SK-N-MC (cell line): ENCODE measurements around the gene S100A12.
A peak's percentile ranks its signal among the peaks of the same experiment; 100 is the strongest.
"Not testable (repeated sequence)": the region's sequence is repeated elsewhere in the genome, so short reads cannot be mapped to it uniquely, and the experiment has no call there.

Experiments used
- DNase-seq: peaks from one replicate; pipeline ENCODE4 v3.0.0-alpha.2; 2011; ENCODE audit warnings: low read depth, low spot score
- H3K27ac ChIP-seq: fragments of 200-600 bp; sonication (generic); 2 replicates; pipeline ENCODE4 v1.5.1; 2016; ENCODE audit warnings: mixed run types
- H3K36me3 ChIP-seq: fragments of 200-600 bp; sonication (generic); 2 replicates; pipeline ENCODE4 v1.6.1; 2017; ENCODE audit warnings: antibody characterized with exemption, low read length, mixed read lengths; ENCODE audit not compliant: insufficient read depth
- H3K4me3 ChIP-seq: fragments of 200-600 bp; sonication (generic); 2 replicates; pipeline ENCODE4 v1.5.1; 2016
- H3K9ac ChIP-seq: fragments of 200-600 bp; sonication (generic); 2 replicates; pipeline ENCODE4 v1.8.0; 2017; ENCODE audit warnings: mixed run types, mixed read lengths; ENCODE audit not compliant: insufficient read length
- H3K9me3 ChIP-seq: fragments of 200-600 bp; sonication (generic); 2 replicates; pipeline ENCODE4 v1.6.1; 2017; ENCODE audit warnings: low read depth, mild to moderate bottlenecking, antibody characterized with exemption, low read length, moderate library complexity, mixed read lengths
- EZH2 ChIP-seq: fragments of 200-600 bp; sonication (generic); IDR thresholded peaks from one replicate; pipeline ENCODE4 v1.6.1; 2017; ENCODE audit warnings: antibody characterized with exemption
- FOXP2 ChIP-seq: optimal IDR thresholded peaks from 2 replicates; pipeline ENCODE3; 2011; ENCODE audit warnings: mild to moderate bottlenecking, moderate library complexity; ENCODE audit not compliant: insufficient read depth; ENCODE audit errors: extremely low read length, control extremely low read depth
- POLR2AphosphoS5 ChIP-seq: IDR thresholded peaks from 2 replicates; pipeline ENCODE4 v1.6.1; 2012; ENCODE audit warnings: mild to moderate bottlenecking, low read depth, low read length, borderline replicate concordance

Gene S100A12

GRCh38 chr1:153375511-153375910, at the start of gene S100A12:
TSS of gene S100A12 (minus strand) at chr1:153375621. CDS start at chr1:153374592, 1,029 bp downstream.
- Histone ChIP-seq H3K9ac (no peak within 1 kb of the TSS), H3K4me3 (no peak within 1 kb of the TSS), H3K36me3 (no peaks in the 10 kb centered on the region), H3K27ac (no peak within 1 kb of the TSS), H3K9me3 (no peaks in the 10 kb centered on the region)
- TF ChIP-seq FOXP2: no peak
- TF ChIP-seq EZH2: no peak
- DNase-seq: peak; percentile 14

DNA sequence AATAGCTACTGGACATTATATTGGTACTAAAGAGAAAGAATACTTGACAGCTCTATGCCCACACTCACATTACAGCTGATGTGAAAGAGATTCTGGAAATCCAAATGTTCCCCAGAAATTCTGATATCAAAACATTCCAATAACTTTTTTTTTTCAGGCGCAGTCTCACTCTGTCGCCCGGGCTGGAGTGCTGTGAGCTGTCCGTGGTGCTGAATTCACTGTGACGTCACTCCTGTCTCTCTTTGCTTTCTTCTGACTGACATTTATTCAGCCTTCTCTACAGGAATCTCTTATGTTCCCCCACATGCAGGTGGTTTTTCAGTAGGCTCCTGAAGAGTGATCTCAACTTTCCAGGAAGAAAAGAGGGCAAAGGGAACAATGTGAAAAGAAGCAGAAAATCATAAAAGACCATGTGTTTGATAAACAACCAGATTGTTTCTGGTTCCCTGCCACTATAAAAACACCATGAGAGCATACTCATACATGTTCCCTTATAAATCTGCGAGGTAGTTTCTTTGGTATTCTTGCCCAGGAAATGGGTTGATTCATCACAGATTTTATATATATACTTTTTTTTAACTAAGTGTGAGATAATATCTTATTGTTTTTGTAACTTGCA, 47.1 kb upstream of the S100A12 start:
- Histone ChIP-seq H3K36me3 (no peaks in the 10 kb centered on the region), H3K27ac (no peak overlapping the region), H3K9ac (no peak overlapping the region), H3K4me3 (no peak overlapping the region), H3K9me3 (no peaks in the 10 kb centered on the region)
- peak; percentile 8 for DNase-seq
- TF ChIP-seq EZH2 (no peak), POLR2AphosphoS5 (no peak), FOXP2 (no peak)

GRCh38 chr1:153420306-153420705, 44.9 kb upstream of the S100A12 start:
- Histone ChIP-seq H3K9me3 (no peaks in the 10 kb centered on the region), H3K4me3 (no peak overlapping the region), H3K36me3 (no peaks in the 10 kb centered on the region), H3K9ac (no peak overlapping the region), H3K27ac (no peak overlapping the region)
- TF ChIP-seq EZH2 (no peak), POLR2AphosphoS5 (no peak), FOXP2 (no peak)
- DNase-seq: no peak

GRCh38 chr1:153419436-153419793, 44.0 kb upstream of the S100A12 start:
- not testable (repeated sequence) for H3K9me3 ChIP-seq, H3K4me3 ChIP-seq, H3K36me3 ChIP-seq, H3K27ac ChIP-seq, H3K9ac ChIP-seq, DNase-seq

GRCh38 chr1:153418758-153419435, 43.5 kb upstream of the S100A12 start:
- H3K36me3 ChIP-seq, H3K9me3 ChIP-seq, H3K9ac ChIP-seq, DNase-seq, H3K27ac ChIP-seq, H3K4me3 ChIP-seq: not testable (repeated sequence)

GRCh38 chr1:153417136-153417888, 41.9 kb upstream of the S100A12 start:
- no peaks in the 10 kb centered on the region for H3K9me3 ChIP-seq
- H3K9ac ChIP-seq: no peak overlapping the region
- no peaks in the 10 kb centered on the region for H3K36me3 ChIP-seq
- TF ChIP-seq EZH2 (no peak), FOXP2 (no peak), POLR2AphosphoS5 (no peak)
- H3K4me3 ChIP-seq: no peak overlapping the region
- H3K27ac ChIP-seq: no peak overlapping the region
- no peak for DNase-seq

GRCh38 chr1:153415850-153416570, 40.6 kb upstream of the S100A12 start, which contains the start of gene S100A7A:
TSS of gene S100A7A (plus strand) at chr1:153416520. CDS start at chr1:153418083, 1,563 bp downstream.
- TF ChIP-seq FOXP2 (no peak), EZH2 (no peak), POLR2AphosphoS5 (no peak)
- H3K36me3 ChIP-seq: no peaks in the 10 kb centered on the region
- no peak within 1 kb of the TSS for H3K9ac ChIP-seq
- no peak for DNase-seq
- H3K27ac ChIP-seq: no peak within 1 kb of the TSS
- no peak within 1 kb of the TSS for H3K4me3 ChIP-seq
- H3K9me3 ChIP-seq: no peaks in the 10 kb centered on the region

GRCh38 chr1:153413961-153414360, 38.5 kb upstream of the S100A12 start:
- not testable (repeated sequence) for H3K36me3 ChIP-seq, H3K27ac ChIP-seq, H3K9me3 ChIP-seq, H3K9ac ChIP-seq, DNase-seq, H3K4me3 ChIP-seq

DNA sequence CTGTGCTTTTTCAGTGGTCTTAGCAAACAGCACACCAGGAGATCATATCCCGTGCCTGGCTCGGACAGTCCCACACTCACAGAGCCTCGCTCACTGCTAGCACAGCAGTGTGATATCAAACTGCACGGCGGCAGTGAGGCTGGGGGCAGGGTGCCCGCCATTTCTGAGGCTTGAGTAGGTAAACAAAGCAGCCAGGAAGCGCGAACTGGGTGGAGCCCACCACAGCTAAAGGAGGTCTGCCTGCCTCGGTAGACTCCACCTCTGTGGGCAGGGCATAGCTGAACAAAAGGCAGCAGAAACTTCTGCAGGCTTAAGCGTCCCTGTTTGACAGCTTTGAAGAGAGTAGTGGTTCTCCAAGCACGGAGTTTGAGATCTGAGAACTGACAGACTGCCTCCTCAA, 31.9 kb upstream of the S100A12 start:
- not testable (repeated sequence) for H3K4me3 ChIP-seq, H3K9ac ChIP-seq, DNase-seq, H3K27ac ChIP-seq, H3K36me3 ChIP-seq, H3K9me3 ChIP-seq

- H3K4me3 ChIP-seq, H3K9me3 ChIP-seq, H3K27ac ChIP-seq, DNase-seq, H3K36me3 ChIP-seq, H3K9ac ChIP-seq: not testable (repeated sequence)
These were observed 30.6 kb upstream of the S100A12 start for GRCh38 chr1:153405825-153406599.
